HG03175 (cell line): ENCODE measurements around the gene PRDM4.
"Not testable (repeated sequence)": the region's sequence is repeated elsewhere in the genome, so short reads cannot be mapped to it uniquely, and the experiment has no call there.

Experiments
- ATAC-seq: cut with Tn5 transposase; IDR thresholded peaks from one replicate; pipeline ENCODE4 v1.9.1; 2021; ENCODE audit warnings: mild to moderate bottlenecking, moderate library complexity; ENCODE audit not compliant: unreplicated experiment

PRDM4 gene

GRCh38 chr12:107774349-107775029 is 13.6 kb upstream of the PRDM4 start, which contains the start of gene ASCL4:
Gene ASCL4 (plus strand): TSS chr12:107774704. CDS start chr12:107775219, 515 bp downstream.
- ATAC-seq, result no peak

- no peak for ATAC-seq
Observed at GRCh38 chr12:107767466-107767865, 6.5 kb upstream of the PRDM4 start.

GRCh38 chr12:107765316-107765715 is 4.4 kb upstream of the PRDM4 start:
- ATAC-seq, result no peak

GRCh38 chr12:107764626-107765025 is 3.7 kb upstream of the PRDM4 start:
- ATAC-seq, result no peak

GRCh38 chr12:107762874-107763273 is 1.9 kb upstream of the PRDM4 start:
- no peak for ATAC-seq

- ATAC-seq, result no peak
Observed at GRCh38 chr12:107761502-107761904, 566 bp upstream of the PRDM4 start.

GRCh38 chr12:107760207-107760808 is 629 bp downstream of the PRDM4 start:
- peak; percentile 24 for ATAC-seq

GRCh38 chr12:107759410-107759809 is 1.5 kb downstream of the PRDM4 start:
- no peak for ATAC-seq

- no peak for ATAC-seq
Observed at GRCh38 chr12:107749083-107749482, 11.9 kb downstream of the PRDM4 start.

- no peak for ATAC-seq
Observed at GRCh38 chr12:107748472-107748871, 12.5 kb downstream of the PRDM4 start.

GRCh38 chr12:107736914-107737313 is 24.0 kb downstream of the PRDM4 start:
- peak; percentile 97 for ATAC-seq

- ATAC-seq, result no peak
Observed at GRCh38 chr12:107735763-107736162, 25.2 kb downstream of the PRDM4 start.

- no peak for ATAC-seq
Observed at GRCh38 chr12:107734139-107734538, 26.8 kb downstream of the PRDM4 start.

- ATAC-seq, result no peak
Observed at GRCh38 chr12:107732365-107732764, 28.6 kb downstream of the PRDM4 start.

GRCh38 chr12:107731366-107731765 is 29.6 kb downstream of the PRDM4 start:
- no peak for ATAC-seq

GRCh38 chr12:107730618-107731341 is 30.2 kb downstream of the PRDM4 start:
- ATAC-seq, result no peak

- not testable (repeated sequence) for ATAC-seq
Observed at GRCh38 chr12:107727742-107728141, 33.2 kb downstream of the PRDM4 start.

- not testable (repeated sequence) for ATAC-seq
Observed at GRCh38 chr12:107727327-107727726, 33.6 kb downstream of the PRDM4 start.

GRCh38 chr12:107718606-107719005 is 42.3 kb downstream of the PRDM4 start:
- no peak for ATAC-seq

- ATAC-seq, result no peak
Observed at GRCh38 chr12:107715780-107716179, 45.2 kb downstream of the PRDM4 start.

- ATAC-seq, result not testable (repeated sequence)
Observed at GRCh38 chr12:107705522-107705921, 55.4 kb downstream of the PRDM4 start.

- ATAC-seq, result no peak
Observed at GRCh38 chr12:107704041-107704440, 56.9 kb downstream of the PRDM4 start.
